HG03095 (cell line): ENCODE results near the gene CACNA1C.
A peak's percentile ranks its signal among the peaks of the same experiment; 100 is the strongest.
"Not testable (repeated sequence)": the region's sequence is repeated elsewhere in the genome, so short reads cannot be mapped to it uniquely, and the experiment has no call there.

Experiments
- ATAC-seq: cut with Tn5 transposase; IDR thresholded peaks from one replicate; pipeline ENCODE4 v1.9.1; 2021; ENCODE audit warnings: moderate library complexity; ENCODE audit not compliant: unreplicated experiment

Gene CACNA1C

DNA sequence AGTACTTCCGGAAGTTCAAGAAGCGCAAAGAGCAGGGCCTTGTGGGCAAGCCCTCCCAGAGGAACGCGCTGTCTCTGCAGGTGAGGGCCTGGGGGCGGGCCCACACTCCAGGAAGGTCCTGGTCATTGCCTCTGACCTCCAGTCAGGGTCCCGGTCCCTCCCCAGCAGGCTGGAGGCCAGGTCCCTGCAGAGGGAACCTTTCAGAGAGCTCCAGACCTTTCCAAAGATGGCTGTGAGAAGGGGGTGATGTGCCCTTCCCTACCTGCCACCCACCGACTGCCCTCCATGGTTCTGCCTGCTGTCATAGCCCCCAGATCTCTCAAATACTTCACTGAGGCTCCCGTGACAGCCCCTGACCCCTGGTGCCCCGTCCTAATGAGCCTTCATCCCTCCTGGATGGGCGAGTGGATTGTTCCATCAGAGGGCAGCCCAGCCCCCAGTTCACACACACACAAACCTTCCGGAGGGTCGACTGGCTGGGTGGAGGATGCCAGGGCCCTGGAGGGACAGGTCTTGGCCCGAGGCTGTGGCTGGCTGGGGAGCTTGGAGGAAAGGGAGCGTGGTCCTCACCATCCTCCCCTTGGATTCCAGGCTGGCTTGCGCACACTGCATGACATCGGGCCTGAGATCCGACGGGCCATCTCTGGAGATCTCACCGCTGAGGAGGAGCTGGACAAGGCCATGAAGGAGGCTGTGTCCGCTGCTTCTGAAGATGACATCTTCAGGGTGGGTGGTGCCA is 624.5 kb downstream of the CACNA1C start:
- no peak for ATAC-seq

DNA sequence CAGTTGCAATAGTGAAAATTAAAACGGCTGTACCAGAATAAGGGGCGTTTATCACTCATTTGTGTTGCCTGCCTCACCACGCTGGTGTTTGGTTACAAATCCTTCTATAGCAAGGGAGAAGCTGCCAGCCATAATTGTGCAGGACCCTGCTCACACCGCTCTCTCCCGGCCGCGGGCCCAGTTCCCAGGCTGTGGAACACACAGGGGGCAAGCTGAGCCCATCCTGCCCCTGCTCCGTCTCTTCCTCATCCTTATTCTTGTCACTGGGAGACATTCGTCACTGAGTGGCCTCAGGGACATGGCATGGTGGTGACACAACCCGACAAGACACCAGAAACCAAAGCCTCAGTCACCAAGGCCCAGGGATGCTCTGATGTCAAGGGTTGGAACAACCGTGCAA is 625.6 kb downstream of the CACNA1C start:
- ATAC-seq: no peak

DNA sequence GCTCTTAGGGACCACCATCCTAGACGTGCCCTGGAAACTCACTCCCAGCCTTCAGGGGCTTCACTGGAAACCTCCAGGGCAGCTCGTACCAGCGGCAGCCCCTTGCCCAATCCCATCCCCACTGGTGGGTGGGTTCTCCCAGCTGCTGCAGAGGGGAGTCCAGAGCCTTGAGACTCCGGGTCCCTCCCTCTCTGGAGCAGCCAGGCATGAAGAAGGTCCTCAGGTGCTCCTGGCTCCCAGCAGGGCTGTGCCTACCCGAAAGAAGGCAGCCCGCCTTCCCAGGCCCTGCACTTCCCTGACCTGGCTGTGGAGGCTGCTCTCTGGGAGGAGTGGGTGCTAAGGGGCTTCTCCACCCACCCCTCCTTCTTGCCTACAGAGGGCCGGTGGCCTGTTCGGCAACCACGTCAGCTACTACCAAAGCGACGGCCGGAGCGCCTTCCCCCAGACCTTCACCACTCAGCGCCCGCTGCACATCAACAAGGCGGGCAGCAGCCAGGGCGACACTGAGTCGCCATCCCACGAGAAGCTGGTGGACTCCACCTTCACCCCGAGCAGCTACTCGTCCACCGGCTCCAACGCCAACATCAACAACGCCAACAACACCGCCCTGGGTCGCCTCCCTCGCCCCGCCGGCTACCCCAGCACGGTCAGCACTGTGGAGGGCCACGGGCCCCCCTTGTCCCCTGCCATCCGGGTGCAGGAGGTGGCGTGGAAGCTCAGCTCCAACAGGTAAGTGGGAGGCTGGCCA is 626.5 kb downstream of the CACNA1C start:
- ATAC-seq: no peak

DNA sequence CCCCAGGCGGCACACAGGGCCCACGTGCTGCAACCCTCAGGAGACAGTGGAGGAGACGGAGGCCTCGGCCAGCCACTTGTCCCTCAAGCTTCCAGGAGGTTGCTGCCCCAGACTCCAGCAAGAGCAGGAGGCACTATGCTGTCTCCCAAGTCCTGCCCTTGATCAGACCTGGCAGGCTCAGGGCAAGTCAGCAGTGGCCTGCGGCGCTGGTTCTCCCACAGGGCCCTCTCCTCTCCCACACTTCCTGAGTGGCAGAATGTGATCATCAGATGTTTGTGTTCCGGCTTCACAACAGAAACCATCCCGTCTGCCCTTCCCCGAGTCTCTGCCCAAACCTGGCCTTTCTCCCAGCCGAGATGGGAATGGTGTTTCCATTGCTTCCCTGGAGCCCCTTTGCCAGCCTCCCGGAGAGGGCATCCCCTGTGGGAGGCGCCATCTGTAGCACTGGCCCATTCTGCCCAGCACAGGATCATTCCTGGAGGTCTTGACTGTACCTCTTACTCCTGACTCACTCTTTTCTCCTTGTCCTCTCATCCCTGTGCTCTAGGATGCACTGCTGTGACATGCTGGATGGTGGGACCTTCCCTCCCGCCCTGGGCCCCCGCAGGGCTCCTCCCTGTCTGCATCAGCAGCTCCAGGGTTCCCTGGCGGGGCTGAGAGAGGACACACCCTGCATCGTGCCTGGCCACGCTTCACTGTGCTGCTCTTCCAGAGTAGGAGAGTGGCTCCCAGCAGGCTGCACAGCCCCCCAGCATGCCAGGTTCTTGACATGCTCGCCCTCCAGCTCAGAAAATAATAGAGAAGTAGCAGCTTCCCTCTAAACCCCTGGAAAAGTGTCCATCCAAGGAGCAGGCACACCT is 627.3 kb downstream of the CACNA1C start:
- no peak for ATAC-seq

DNA sequence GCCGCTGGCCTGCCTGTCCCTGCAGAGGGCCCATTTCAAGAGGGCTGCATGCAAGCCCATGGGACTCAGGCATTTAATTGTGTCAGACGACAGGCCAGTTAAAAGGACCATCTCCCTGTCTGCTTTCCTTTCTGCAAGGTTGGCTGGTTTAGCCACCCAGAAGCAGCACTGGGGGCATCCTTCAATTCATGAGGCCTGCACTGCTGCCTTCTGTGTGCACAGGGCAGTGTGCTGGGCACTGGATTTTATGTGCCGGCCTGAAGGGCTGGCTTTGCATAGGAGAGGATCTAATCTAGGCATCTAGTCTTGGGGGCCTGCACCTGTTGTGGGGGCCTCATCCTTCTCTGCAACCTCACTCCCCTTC is 627.9 kb downstream of the CACNA1C start:
- no peak for ATAC-seq

DNA sequence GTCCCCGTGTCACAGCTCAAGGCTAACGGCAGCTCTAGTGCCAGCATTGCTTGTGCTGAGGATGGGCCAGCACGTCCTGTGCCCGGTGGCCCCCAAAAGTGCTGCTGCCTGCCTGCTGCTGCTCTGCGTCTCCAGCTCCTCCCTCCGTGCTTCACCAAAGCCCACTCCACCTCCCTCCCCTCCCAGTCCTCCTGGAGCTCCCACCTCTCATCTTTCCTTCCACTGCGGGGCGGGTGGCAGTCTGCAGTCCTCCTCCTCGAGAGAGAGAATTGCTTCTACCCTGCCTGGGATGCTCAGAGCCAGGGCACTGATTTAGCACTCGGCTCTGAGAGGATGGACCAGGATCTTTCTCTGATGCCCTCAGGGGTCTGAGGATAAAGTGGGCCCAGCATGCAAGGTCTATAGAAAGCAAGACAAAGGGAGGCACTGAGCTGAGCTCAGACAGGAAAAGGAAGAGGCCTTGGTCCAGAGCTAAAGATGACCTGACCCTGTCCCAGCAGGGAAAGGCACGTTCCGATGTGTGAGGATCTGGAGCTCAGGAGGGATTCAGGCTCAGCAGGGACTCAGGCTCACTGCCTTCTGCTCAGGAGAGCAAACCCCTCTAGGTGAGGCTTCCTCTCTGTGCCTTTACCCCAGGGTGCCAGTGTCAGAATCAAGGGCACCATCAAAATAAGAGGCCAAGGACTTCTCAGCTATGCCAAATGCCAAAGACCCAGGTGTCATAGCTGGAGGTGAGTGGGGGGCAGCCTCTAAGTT is 628.8 kb downstream of the CACNA1C start:
- no peak for ATAC-seq

GRCh38 chr12:2682296-2683251 is 629.8 kb downstream of the CACNA1C start:
- no peak for ATAC-seq

DNA sequence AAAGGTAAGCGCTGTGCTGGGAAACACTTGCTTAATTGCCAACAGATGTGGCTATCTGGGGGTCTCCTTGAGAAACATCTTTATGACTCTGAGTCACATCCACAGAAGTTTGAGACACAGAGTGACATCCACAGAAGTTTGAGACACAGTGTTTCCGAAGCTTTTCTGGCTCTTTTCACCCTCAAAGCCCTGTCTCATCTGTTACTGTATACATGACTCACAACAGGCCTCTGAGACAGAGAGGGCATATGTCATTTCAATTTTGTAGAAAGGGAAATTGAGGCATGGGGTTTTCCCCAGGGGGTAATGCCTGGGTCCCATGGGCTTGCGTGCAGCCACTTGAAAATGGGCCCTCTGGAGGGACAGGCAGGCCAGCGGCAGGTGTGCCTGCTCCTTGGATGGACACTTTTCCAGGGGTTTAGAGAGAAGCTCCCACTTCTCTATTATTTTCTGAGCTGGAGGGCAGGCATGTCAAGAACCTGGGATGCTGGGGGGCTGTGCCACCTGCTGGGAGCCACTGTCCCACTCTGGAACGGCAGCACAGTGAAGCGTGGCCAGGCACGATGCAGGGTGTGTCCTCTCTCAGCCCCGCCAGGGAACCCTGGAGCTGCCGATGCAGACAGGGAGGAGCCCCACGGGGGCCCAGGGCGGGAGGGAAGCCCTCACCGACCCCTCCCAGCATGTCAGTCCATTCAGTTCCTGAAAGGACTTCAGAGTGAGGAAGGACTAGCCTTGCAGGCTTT is 630.7 kb downstream of the CACNA1C start:
- ATAC-seq: no peak

DNA sequence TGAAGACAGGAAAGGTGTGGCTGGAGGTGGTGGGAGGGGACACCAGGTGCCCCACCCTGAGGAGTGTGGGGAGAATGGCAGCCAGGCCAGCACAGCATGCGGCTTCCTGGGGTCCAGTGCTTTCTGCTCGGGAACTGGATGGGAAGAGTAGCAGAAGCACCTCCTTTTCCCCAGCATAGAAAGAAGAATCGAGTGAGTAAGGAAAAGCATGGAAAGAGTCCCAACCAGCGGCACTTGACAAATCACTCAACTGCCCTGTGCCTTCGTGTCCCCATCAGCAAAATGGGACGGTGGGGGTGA is 631.2 kb downstream of the CACNA1C start:
- not testable (repeated sequence) for ATAC-seq

GRCh38 chr12:2685620-2686279 is 633.0 kb downstream of the CACNA1C start:
- not testable (repeated sequence) for ATAC-seq

DNA sequence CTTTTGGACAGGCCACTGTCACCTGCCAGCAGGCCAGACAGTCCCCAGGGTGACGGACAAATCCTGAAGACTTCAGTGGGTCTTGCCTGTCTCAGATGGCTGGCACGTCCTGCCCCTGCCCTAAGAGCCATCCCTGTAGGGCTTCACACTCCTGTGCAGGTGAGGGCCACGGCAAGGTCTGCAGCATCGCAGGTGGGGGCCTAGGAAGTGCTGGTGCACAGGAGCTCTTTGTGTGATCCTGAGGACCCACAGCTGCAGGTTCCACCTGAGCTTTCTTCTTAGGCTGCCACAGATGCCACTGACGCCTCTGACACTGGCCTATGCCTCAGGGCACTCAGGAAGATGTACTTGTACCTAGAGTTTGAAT is 633.5 kb downstream of the CACNA1C start:
- ATAC-seq: no peak

DNA sequence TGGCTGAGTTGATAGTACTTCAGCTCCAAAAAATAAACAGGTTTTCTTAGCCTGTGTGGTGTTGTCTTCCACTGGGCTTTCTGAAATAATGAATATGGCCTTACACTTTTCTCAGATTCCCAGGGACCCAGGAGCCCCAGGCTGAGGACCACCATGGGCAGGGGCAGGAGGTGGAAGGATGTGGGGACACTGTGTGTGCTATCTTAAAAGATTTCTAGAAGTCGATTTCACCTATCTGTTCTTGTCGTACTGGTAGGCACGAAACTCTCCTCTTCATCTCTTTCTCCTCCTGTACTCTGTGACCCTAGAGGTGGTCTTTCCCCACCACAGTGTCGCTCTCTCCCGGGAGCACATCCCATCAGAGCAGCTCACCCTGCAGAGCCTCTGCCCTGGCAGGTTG is 634.3 kb downstream of the CACNA1C start:
- no peak for ATAC-seq

GRCh38 chr12:2687726-2688125 is 634.9 kb downstream of the CACNA1C start:
- no peak for ATAC-seq

DNA sequence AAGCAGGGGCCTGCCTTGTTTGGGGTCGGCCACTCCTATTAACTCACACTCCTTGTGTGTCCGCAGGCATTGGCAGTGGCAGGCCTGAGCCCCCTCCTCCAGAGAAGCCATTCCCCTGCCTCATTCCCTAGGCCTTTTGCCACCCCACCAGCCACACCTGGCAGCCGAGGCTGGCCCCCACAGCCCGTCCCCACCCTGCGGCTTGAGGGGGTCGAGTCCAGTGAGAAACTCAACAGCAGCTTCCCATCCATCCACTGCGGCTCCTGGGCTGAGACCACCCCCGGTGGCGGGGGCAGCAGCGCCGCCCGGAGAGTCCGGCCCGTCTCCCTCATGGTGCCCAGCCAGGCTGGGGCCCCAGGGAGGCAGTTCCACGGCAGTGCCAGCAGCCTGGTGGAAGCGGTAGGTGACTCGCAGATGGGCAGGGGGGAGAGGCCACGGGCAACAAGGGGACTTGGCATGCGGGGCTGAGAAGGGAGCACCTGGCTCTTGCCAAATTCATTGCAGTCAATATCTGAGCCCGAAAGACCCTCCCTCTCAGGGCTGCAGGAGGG is 635.7 kb downstream of the CACNA1C start:
- no peak for ATAC-seq

- ATAC-seq: no peak
These were observed 636.6 kb downstream of the CACNA1C start for GRCh38 chr12:2689393-2689792.

DNA sequence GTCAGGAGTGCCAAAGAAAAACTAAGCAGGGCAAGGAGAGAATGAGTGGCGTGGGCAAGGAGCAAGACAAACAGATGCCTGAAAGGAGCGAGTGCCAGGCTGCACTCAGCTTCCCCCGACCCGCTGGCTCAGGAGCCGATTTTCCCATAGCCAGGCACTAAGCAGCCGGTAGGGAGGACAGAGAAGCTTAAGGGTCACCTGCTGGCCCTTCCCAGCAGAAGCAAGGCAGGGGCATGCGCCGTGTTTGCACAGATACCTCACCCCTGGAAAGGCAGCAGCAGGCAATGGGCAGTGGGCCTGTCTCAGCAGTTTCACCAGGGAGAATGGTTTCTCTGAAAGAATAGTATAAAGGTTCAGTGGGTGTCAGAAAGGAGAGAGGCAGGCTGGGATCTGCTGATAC is 637.1 kb downstream of the CACNA1C start:
- no peak for ATAC-seq

GRCh38 chr12:2690348-2691005 is 637.7 kb downstream of the CACNA1C start:
- ATAC-seq: no peak

GRCh38 chr12:2691006-2691344 is 638.2 kb downstream of the CACNA1C start:
- ATAC-seq: peak; percentile 21
